HG02970 (cell line): ENCODE results near the gene MRPL14.

ENCODE experiments used
- ATAC-seq: cut with Tn5 transposase; IDR thresholded peaks from one replicate; pipeline ENCODE4 v1.9.1; 2021; ENCODE audit warnings: mild to moderate bottlenecking, moderate library complexity, moderate number of reproducible peaks; ENCODE audit not compliant: unreplicated experiment, low FRiP score

The MRPL14 gene

GRCh38 chr6:44127186-44128019, at the start of gene MRPL14, which contains the start of gene TMEM63B:
Gene MRPL14 (minus strand): TSS chr6:44127452. CDS start chr6:44116611, 10,841 bp downstream.
Gene TMEM63B (plus strand): TSS chr6:44127554. CDS start chr6:44134585, 7,031 bp downstream.
- ATAC-seq = peak; percentile 77

- no peak for ATAC-seq
Measured at GRCh38 chr6:44176130-44176761, 49.0 kb upstream of the MRPL14 start.

- ATAC-seq = no peak
Measured at GRCh38 chr6:44172731-44173500, 45.7 kb upstream of the MRPL14 start.

GRCh38 chr6:44171899-44172546, 44.8 kb upstream of the MRPL14 start:
- ATAC-seq = no peak

GRCh38 chr6:44169886-44170570, 42.8 kb upstream of the MRPL14 start:
- no peak for ATAC-seq

- ATAC-seq = no peak
Measured at GRCh38 chr6:44169154-44169553, 41.9 kb upstream of the MRPL14 start.

GRCh38 chr6:44167567-44167966, 40.3 kb upstream of the MRPL14 start:
- ATAC-seq = no peak

- ATAC-seq = no peak
Measured at GRCh38 chr6:44166591-44167184, 39.4 kb upstream of the MRPL14 start.

GRCh38 chr6:44166116-44166515, 38.9 kb upstream of the MRPL14 start:
- ATAC-seq = no peak

- ATAC-seq = no peak
Measured at GRCh38 chr6:44162876-44163625, 35.8 kb upstream of the MRPL14 start.

GRCh38 chr6:44161997-44162338, 34.7 kb upstream of the MRPL14 start:
- ATAC-seq = no peak

- ATAC-seq = no peak
Measured at GRCh38 chr6:44158770-44159228, 31.5 kb upstream of the MRPL14 start, which contains the start of gene CAPN11. Gene CAPN11 (plus strand): TSS chr6:44158820. CDS start chr6:44158849, 29 bp downstream.

GRCh38 chr6:44157152-44157521, 29.9 kb upstream of the MRPL14 start:
- ATAC-seq = no peak

GRCh38 chr6:44156494-44157151, 29.4 kb upstream of the MRPL14 start:
- no peak for ATAC-seq

- ATAC-seq = no peak
Measured at GRCh38 chr6:44154067-44154466, 26.8 kb upstream of the MRPL14 start.

GRCh38 chr6:44152533-44152932, 25.3 kb upstream of the MRPL14 start:
- no peak for ATAC-seq

GRCh38 chr6:44152109-44152461, 24.8 kb upstream of the MRPL14 start:
- ATAC-seq = no peak

- ATAC-seq = no peak
Measured at GRCh38 chr6:44151348-44152108, 24.3 kb upstream of the MRPL14 start.
